Type B pancreatic cell (in vitro differentiated cells): ENCODE measurements around the gene NMT2. TPM values are rescaled to one million over a fixed set of nuclear protein-coding genes. Genes with fewer than 3 reads are reported as not detected.

ENCODE experiments used
- DNase-seq: peaks from one replicate; pipeline ENCODE4 v3.0.0; 2021; ENCODE audit warnings: mixed read lengths; ENCODE audit not compliant: unreplicated experiment; ENCODE audit errors: extremely low spot score
- H3K27ac Mint-ChIP-seq: 2 replicates; pipeline ENCODE4 v1.8.0; 2021; ENCODE audit warnings: mild to moderate bottlenecking, mixed read lengths
- H3K27me3 Mint-ChIP-seq: 2 replicates; pipeline ENCODE4 v1.8.0; 2021; ENCODE audit warnings: mixed read lengths
- H3K36me3 Mint-ChIP-seq: 2 replicates; pipeline ENCODE4 v1.8.0; 2021; ENCODE audit warnings: mixed read lengths
- H3K4me1 Mint-ChIP-seq: one replicate; pipeline ENCODE4 v1.8.0; 2021; ENCODE audit warnings: mixed read lengths; ENCODE audit not compliant: unreplicated experiment
- H3K4me3 Mint-ChIP-seq: 2 replicates; pipeline ENCODE4 v1.8.0; 2021; ENCODE audit warnings: mild to moderate bottlenecking, mixed read lengths
- H3K9me3 Mint-ChIP-seq: 2 replicates; pipeline ENCODE4 v1.8.0; 2021; ENCODE audit warnings: mixed read lengths
- CTCF ChIP-seq: fragments of 200-600 bp; sonication (generic); conservative IDR thresholded peaks from 2 replicates; pipeline ENCODE4 v1.5.0; 2021; ENCODE audit warnings: antibody characterized with exemption, mild to moderate bottlenecking
- total RNA-seq: library from RNA; stranded (reverse); gene quantifications from 2 replicates; pipeline ENCODE4 v1.2.1, GENCODE V29; 2021; ENCODE audit warnings: low replicate concordance

The NMT2 gene
- total RNA-seq, 1 donor from 2014 or later = 23.1 TPM

- Mint-ChIP-seq H3K4me1 (peaks cover 37% of the 10 kb centered on the region), H3K27ac (peak overlapping the region; percentile 75), H3K36me3 (peaks cover 8% of the 10 kb centered on the region), H3K4me3 (no peak overlapping the region), H3K9me3 (peaks cover 4% of the 10 kb centered on the region), H3K27me3 (no peaks in the 10 kb centered on the region)
- no peak for TF ChIP-seq CTCF
- DNase-seq = no peak
Observed at GRCh38 chr10:15201589-15202300, 33.3 kb upstream of the NMT2 start.

GRCh38 chr10:15200626-15201025 is 32.1 kb upstream of the NMT2 start:
- TF ChIP-seq CTCF = no peak
- DNase-seq = no peak
- no peak overlapping the region for H3K4me3 Mint-ChIP-seq
- peaks cover 36% of the 10 kb centered on the region for H3K4me1 Mint-ChIP-seq
- H3K27ac Mint-ChIP-seq = peak overlapping the region; percentile 75
- H3K9me3 Mint-ChIP-seq = no peaks in the 10 kb centered on the region
- no peaks in the 10 kb centered on the region for H3K27me3 Mint-ChIP-seq
- H3K36me3 Mint-ChIP-seq = peaks cover 1% of the 10 kb centered on the region

DNA sequence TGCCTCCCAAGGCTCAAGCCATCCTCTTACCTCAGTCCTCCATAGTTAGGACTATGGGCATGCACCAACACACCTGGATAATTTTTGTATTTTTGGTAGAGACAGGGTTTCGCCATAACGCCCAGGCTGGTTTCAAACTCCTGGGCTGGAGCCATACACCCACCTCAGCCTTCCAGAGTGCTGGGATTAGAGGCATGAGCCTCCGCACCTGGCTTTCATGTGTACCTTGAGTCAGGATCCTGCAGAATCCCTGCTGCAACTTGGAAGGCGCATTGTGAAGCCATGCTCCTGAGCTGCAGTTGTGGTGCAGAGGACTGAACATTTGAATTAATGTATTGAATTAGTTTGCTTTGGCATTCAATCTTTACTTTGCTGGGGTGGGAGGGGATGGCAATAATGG is 29.4 kb upstream of the NMT2 start:
- Mint-ChIP-seq H3K4me3 (no peak overlapping the region), H3K9me3 (no peaks in the 10 kb centered on the region), H3K27ac (no peak overlapping the region), H3K4me1 (peaks cover 24% of the 10 kb centered on the region), H3K27me3 (no peaks in the 10 kb centered on the region), H3K36me3 (no peaks in the 10 kb centered on the region)
- no peak for DNase-seq
- TF ChIP-seq CTCF = no peak

GRCh38 chr10:15197276-15197675 is 28.8 kb upstream of the NMT2 start:
- H3K9me3 Mint-ChIP-seq = no peaks in the 10 kb centered on the region
- DNase-seq = no peak
- no peaks in the 10 kb centered on the region for H3K36me3 Mint-ChIP-seq
- H3K4me3 Mint-ChIP-seq = no peak overlapping the region
- no peak for TF ChIP-seq CTCF
- H3K27me3 Mint-ChIP-seq = no peaks in the 10 kb centered on the region
- H3K27ac Mint-ChIP-seq = no peak overlapping the region
- H3K4me1 Mint-ChIP-seq = peaks cover 22% of the 10 kb centered on the region

DNA sequence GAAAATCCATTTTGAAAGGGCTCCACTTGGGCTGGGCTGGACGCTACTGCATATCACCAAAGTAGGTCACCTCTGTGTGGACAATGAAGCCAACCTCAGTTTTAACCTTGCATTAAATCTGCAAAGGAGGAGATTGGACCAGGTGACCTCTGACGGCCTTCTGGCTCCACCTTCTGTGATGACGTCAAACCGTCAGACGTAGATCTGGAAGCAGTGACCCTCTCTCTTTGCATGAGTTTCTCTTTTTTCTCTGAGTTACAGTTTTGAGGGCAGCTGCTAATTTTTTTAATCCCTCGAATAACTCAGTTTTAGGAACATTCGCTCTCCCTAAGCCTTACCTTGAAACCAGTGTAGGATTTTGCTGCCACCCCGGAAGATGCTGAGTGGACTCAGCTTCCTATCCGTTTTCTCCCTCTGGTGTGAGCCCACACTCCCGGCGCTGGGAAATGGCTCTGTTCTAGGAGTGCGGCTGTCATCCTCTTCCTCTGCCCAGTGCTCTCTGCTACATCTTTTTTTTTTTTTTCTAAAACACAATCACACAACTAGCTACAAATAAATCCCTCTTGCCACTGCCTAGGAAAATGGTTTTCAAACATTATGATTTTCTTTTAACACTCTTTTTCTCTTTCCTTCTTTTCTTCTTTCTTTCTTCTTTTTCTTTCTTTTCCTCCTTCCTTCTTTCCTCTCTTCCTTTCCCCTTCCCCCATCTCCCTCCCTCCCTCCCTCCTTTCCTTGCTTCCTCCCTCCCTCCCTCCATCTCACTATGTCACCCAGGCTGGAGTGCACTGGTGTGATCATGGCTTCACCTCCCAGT is 27.7 kb upstream of the NMT2 start:
- Mint-ChIP-seq H3K36me3 (no peaks in the 10 kb centered on the region), H3K27ac (no peak overlapping the region), H3K4me1 (peaks cover 15% of the 10 kb centered on the region), H3K4me3 (peak overlapping the region; percentile 27), H3K27me3 (no peaks in the 10 kb centered on the region), H3K9me3 (no peaks in the 10 kb centered on the region)
- TF ChIP-seq CTCF = no peak
- DNase-seq = no peak
